Sigmoid colon (tissue), 7 donors: ENCODE data around the gene FOXO6. TPM values are rescaled to one million over a fixed set of nuclear protein-coding genes. Genes with fewer than 3 reads are reported as not detected.

ENCODE experiments used
- DNase-seq: peaks from one replicate; pipeline ENCODE4 v3.0.0-alpha.2; 2019
- H3K27ac ChIP-seq, 4 donors: fragments of 200-600 bp; sonication (generic); one replicate each; pipeline ENCODE4 v1.5.1; 2016 to 2019; ENCODE audit warnings: mild to moderate bottlenecking in 1 of 4
- H3K27me3 ChIP-seq, 3 donors: fragments of 200-600 bp; sonication (generic); one replicate each; pipeline ENCODE4 v1.5.1; 2019; ENCODE audit warnings: mild to moderate bottlenecking in 1 of 3
- H3K36me3 ChIP-seq, 4 donors: fragments of 200-600 bp; sonication (generic); one replicate each; pipeline ENCODE4 v1.5.1; 2016 to 2019
- H3K4me1 ChIP-seq, 4 donors: fragments of 200-600 bp; sonication (generic); one replicate each; pipeline ENCODE4 v1.5.1; 2017 to 2019
- H3K4me3 ChIP-seq, 4 donors: fragments of 200-600 bp; sonication (generic); one replicate each; pipeline ENCODE4 v1.5.1; 2017 to 2019; ENCODE audit warnings: mild to moderate bottlenecking in 2 of 4, moderate library complexity in 1 of 4
- H3K9me3 ChIP-seq, 4 donors: fragments of 200-600 bp in 3 of 4; sonication (generic) in 3 of 4; one replicate each; pipeline versions ENCODE4 v1.5.1 to v1.6.1; 2013 to 2019
- CTCF ChIP-seq, 4 experiments: fragments of 450-650 bp in 3 of 4; fragments of 200-600 bp in 1 of 4; IDR thresholded peaks; one replicate each; pipeline ENCODE4 v1.5.1; 2016 to 2019; ENCODE audit warnings: antibody characterized with exemption in 4 of 4, mild to moderate bottlenecking in 3 of 4, moderate library complexity in 2 of 4
- EP300 ChIP-seq, 4 donors: sonication (generic); formaldehyde crosslinking; IDR thresholded peaks; one replicate each; pipeline ENCODE4 v1.6.1; 2017; ENCODE audit warnings: antibody characterized with exemption in 4 of 4
- POLR2A ChIP-seq, 2 donors: fragments of 450-650 bp; IDR thresholded peaks; one replicate each; pipeline ENCODE4 v1.6.1; 2016; ENCODE audit warnings: antibody characterized with exemption in 2 of 2, mild to moderate bottlenecking in 2 of 2, moderate library complexity in 2 of 2
- POLR2AphosphoS5 ChIP-seq, 4 donors: sonication (generic); formaldehyde crosslinking; IDR thresholded peaks; one replicate each; pipeline ENCODE4 v1.6.1; 2017; ENCODE audit warnings: antibody characterized with exemption in 4 of 4
- WGBS, 2 donors: extraction: QIAGEN DNeasy Blood & Tissue Kit; methylation state at CpG; one replicate each; pipeline ENCODE4 v1.1.7; 2013; 5-methylcytosine and 5-hydroxymethylcytosine counted together
- intact Hi-C: fragments of 100-400 bp; cut with DNase I; formaldehyde crosslinking; loops from one replicate; pipeline ENCODE4 v1.15.1; 2023
- polyA plus RNA-seq, 3 donors: library from polyadenylated mRNA; stranded (reverse); fragments of 200-250 nt; gene quantifications; one replicate each; pipeline ENCODE4 v1.2.3, GENCODE V29; 2013
- total RNA-seq, 4 donors: library from RNA; depleted of rRNA; stranded (reverse); fragments of >200 nt; gene quantifications; one replicate each; pipeline ENCODE4 v1.1.0, GENCODE V29; 2016
- donor health status: healthy with polysubstance abuse.
- donor health status: Bipolar disorder and iron deficiency.
- donor health status: healthy.

The FOXO6 gene
- total and polyA plus RNA-seq, 7 donors, result 0.20 to 1.4 (median 0.81) TPM; not detected in 2

GRCh38 chr1:41425369-41425768 lies 64.1 kb downstream of the FOXO6 start:
- 94 to 95% methylated on average over 2 of the region's 2 CpGs for WGBS, 2 donors
- TF ChIP-seq CTCF (IDR thresholded peaks at IDR 0.05) (no peak), POLR2AphosphoS5 (IDR thresholded peaks at IDR 0.05) (no peak), EP300 (IDR thresholded peaks at IDR 0.05) (no peak), POLR2A (IDR thresholded peaks at IDR 0.05) (no peak)
- no peaks in the 10 kb centered on the region for H3K27me3 ChIP-seq
- H3K27ac ChIP-seq, result no peak overlapping the region
- H3K4me3 ChIP-seq, result no peak overlapping the region
- no peaks in the 10 kb centered on the region for H3K9me3 ChIP-seq
- H3K4me1 ChIP-seq, result peaks cover 0 to 9% (median 2%) of the 10 kb centered on the region in 4 donors
- no peak for DNase-seq
- H3K36me3 ChIP-seq, result no peaks in the 10 kb centered on the region
- intact Hi-C loops, result no loop called here

GRCh38 chr1:41426201-41426890 lies 65.1 kb downstream of the FOXO6 start:
- Histone ChIP-seq H3K27ac (no peak overlapping the region), H3K9me3 (no peaks in the 10 kb centered on the region), H3K4me3 (no peak overlapping the region), H3K36me3 (no peaks in the 10 kb centered on the region), H3K27me3 (no peaks in the 10 kb centered on the region), H3K4me1 (peaks cover 0 to 19% (median 12%) of the 10 kb centered on the region in 4 donors)
- TF ChIP-seq POLR2AphosphoS5 (IDR thresholded peaks at IDR 0.05), result no peak
- TF ChIP-seq EP300 (IDR thresholded peaks at IDR 0.05), result no peak
- TF ChIP-seq POLR2A (IDR thresholded peaks at IDR 0.05), result no peak
- TF ChIP-seq CTCF (IDR thresholded peaks at IDR 0.05), result no peak
- DNase-seq, result no peak
- 88 to 93% methylated on average over 13 of the region's 13 CpGs for WGBS, 2 donors
- intact Hi-C loops, result no loop called here

GRCh38 chr1:41427122-41427913 lies 66.1 kb downstream of the FOXO6 start:
- no peak for DNase-seq
- H3K36me3 ChIP-seq, result no peaks in the 10 kb centered on the region
- H3K4me3 ChIP-seq, result no peak overlapping the region
- TF ChIP-seq POLR2AphosphoS5 (IDR thresholded peaks at IDR 0.05), result no peak
- TF ChIP-seq CTCF (IDR thresholded peaks at IDR 0.05), result no peak
- TF ChIP-seq EP300 (IDR thresholded peaks at IDR 0.05), result no peak
- no peak for TF ChIP-seq POLR2A (IDR thresholded peaks at IDR 0.05)
- peaks cover 0 to 29% (median 21%) of the 10 kb centered on the region in 4 donors for H3K4me1 ChIP-seq
- H3K9me3 ChIP-seq, result no peaks in the 10 kb centered on the region
- no peaks in the 10 kb centered on the region for H3K27me3 ChIP-seq
- intact Hi-C loops, result no loop called here
- WGBS, 2 donors, result 88 to 89% methylated on average over 20 of the region's 20 CpGs
- no peak overlapping the region for H3K27ac ChIP-seq

GRCh38 chr1:41427916-41428737 lies 66.9 kb downstream of the FOXO6 start:
- H3K4me3 ChIP-seq, result no peak overlapping the region
- peaks cover 0 to 37% (median 29%) of the 10 kb centered on the region in 4 donors for H3K4me1 ChIP-seq
- no peaks in the 10 kb centered on the region for H3K36me3 ChIP-seq
- no peaks in the 10 kb centered on the region for H3K9me3 ChIP-seq
- no peak overlapping the region for H3K27ac ChIP-seq
- TF ChIP-seq POLR2AphosphoS5 (IDR thresholded peaks at IDR 0.05), result no peak
- no peak for TF ChIP-seq POLR2A (IDR thresholded peaks at IDR 0.05)
- no peak for TF ChIP-seq EP300 (IDR thresholded peaks at IDR 0.05)
- TF ChIP-seq CTCF (IDR thresholded peaks at IDR 0.05), result no peak
- 84 to 90% methylated on average over 11 of the region's 11 CpGs for WGBS, 2 donors
- no peaks in the 10 kb centered on the region for H3K27me3 ChIP-seq
- no peak for DNase-seq
- intact Hi-C loops, result no loop called here
